ENCODE measurements around the gene FAM240A.

The FAM240A gene

DNA sequence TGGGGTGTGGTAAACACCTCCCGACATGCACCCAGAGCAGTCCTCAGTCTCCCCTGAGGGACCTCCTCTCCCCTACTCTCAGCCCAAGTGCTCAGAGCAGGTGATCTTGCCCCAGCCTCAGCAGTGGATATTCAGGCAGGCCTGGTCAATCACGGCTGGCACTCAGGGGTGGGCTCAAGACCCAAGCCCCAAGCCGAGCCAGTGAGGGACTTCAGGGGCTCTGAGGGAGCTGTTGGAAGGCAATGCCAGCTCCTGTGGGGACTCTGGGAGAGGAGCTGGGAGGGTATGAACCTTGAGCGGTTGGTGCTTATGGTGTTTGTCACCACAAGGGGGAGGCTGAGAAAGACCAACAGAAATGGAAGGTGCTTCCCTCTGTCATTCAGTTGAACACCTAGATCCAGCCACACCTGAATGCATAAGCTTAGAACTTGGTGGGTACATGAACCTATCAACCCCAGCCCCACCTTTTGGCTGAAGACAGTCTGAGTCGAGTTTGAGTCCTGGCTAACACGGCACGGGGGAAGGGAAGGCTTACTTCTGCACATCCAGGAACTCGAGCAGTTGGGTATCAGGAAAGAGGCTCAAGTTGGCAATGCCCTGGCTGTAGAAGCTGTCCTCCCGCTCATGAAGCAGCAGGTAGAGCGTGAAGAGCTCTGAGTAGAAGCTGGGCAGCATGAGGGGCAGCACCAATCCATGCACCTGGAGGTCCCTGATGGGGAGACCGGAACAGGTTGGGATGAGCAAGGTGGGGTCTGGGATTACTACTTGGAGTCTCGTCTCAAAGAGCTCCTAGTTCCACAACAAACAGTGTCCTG, 61.9 kb downstream of the FAM240A start:
- DNase-seq (ENCODE audit: low spot score), result no peak

DNA sequence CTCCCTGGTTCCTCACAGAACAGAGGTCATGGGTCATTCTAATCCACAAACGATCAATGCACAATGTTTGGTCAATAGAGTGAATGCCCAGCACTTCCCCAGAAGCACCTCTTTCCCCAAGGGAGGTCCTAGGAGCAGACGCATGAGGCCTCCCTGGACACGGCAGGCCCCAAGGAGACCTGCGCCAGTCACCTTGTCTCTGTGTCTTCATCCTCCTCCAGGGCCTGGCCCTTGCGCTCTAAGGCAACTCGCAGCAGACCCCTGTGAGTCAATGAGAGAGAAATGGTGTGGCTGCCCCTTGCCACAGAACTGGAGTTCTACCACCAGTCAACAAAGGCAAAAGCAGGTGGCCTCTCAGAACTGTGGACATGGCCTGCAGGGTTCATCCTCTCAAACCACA, 63.1 kb downstream of the FAM240A start:
- DNase-seq (ENCODE audit: low spot score), result no peak
